ENCODE data around the gene CENPW.

CENPW gene

DNA sequence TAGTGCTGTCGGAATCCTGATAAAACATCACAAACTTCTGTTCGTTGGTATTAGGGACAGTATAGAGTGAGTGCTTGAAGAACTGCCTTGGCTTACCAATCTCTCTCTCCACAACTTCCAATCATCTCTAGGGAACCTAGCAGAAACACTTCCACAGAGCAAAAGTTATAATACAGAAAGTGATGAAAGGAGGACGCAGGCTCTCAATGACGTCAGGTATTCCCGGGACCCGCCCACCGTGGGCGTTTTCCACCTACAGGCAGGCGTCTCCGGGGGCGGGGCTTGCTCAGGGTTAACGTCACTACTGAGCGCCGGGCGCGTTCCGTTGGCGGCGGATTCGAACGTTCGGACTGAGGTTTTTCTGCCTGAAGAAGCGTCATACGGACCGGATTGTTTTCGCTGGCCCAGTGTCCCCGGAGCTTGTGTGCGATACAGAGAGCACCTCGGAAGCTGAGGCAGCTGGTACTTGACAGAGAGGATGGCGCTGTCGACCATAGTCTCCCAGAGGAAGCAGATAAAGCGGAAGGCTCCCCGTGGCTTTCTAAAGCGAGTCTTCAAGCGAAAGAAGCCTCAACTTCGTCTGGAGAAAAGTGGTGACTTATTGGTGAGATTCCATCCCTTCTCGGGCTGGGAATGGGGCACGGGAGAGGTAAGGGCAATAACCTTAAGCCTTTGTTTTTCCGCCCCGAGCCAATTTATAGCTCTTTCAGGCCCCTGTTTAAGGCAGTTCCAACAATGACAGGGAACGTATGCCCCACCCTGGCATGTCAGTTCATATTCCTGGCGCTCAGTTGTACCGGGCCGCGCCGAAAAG lies at the start of gene CENPW:
Gene CENPW (plus strand): TSS at position 320 of the 814 bp plus-strand sequence. CDS start 159 bp downstream, at position 479.
- DNase-seq, result peak; percentile 92 to 97

DNA sequence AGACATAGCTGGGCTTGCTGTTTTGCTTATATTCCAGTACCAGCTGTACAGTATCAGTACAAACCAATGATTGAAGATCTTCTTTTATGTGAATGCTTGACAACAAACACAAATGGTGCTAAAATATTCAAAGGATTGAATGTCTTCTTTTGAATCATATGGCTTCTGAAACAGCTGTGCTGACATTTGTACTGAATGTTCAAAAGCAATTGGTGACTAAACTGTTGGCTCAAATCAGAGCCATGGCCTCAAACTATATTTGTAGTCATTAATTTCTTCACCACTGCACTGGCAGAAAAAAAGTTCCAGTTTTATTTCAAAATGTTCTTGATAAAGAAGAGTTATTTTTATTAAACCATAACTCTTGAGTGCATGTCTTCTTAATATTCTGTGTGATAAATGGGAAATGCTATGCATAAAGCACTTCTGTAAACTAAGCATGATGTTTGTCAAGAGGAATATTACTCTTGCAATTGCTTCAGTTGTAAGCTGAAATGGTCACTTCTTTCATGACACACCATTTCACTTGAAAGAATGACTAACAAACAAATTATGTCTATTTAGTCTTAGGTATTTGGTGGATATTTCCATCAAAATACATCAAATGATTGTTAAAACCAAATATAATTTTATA lies 45.9 kb upstream of the CENPW start:
- no peak for DNase-seq

- no peak for DNase-seq
These were observed 39.8 kb upstream of the CENPW start for GRCh38 chr6:126300126-126300525.

GRCh38 chr6:126300735-126301134 lies 39.2 kb upstream of the CENPW start:
- no peak for DNase-seq

GRCh38 chr6:126302191-126302590 lies 37.7 kb upstream of the CENPW start:
- no peak for DNase-seq

DNA sequence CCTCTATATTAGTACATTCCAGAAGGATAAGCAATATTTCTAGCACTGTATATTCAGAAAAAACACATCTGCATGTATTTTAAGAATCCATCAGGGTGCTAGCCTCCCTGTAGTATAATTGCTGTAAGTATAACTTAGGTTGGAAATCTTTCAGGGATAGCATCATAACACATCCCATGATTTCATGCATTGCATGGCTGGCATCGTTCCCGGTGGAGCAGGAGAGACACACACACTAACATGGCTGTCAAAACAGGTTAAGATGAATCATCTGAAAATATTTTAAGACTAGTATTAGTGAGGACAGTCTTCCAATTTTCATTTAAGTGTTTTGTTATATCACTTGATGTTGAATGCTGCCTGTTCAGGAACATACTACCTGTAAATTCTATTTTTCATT lies 32.1 kb upstream of the CENPW start:
- no peak for DNase-seq

- no peak for DNase-seq
These were observed 31.6 kb upstream of the CENPW start for GRCh38 chr6:126308362-126308761.

DNA sequence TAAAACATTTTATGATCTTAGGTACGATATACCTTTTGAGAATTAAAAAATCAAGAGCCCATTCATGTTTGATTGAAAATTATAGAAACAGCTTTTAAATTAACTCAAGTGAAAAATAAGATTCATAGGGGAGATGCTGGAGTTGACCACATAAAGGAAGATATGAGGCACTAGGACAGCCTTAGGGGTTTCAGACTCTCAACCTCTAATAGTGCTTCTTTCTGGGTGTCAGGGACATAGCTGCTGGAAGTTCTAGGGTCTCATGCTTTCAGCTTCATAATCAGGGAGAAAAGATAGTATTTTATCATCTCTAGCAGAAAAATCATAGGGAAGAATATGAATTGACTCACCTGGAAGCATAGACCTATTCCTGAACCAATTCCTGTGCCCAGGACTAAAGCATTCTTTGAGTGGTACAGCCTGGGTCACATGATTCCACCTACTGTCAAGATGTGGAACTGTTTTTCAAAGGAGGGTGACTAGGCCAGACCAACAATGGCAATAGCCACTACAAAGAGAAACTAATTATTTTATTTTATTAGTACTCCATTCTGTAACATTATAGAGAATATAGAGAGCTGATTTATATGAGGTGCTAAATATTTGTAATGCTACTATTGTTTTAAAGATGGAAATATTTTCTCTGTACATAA lies 27.8 kb upstream of the CENPW start:
- no peak for DNase-seq

- no peak for DNase-seq
These were observed 26.0 kb upstream of the CENPW start for GRCh38 chr6:126313941-126314340.

DNA sequence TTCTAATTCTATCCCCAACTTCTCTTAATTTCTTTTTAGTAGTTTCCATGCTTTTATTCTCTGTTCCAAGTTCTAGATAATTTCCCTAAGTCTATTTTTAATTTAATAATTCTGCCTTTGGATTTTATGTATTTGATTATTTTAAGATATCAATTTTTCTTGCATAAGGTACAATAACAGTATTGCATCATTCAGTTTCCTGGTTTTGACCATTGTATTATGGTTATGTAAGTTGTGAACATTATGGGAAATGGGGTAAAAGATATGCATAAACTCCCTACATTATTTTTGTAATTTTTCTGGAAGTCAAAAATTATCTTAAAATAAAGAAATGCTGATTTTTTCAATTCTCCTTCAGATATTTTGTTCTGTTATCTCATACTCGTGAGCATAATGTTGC lies 21.1 kb upstream of the CENPW start:
- DNase-seq, result no peak

DNA sequence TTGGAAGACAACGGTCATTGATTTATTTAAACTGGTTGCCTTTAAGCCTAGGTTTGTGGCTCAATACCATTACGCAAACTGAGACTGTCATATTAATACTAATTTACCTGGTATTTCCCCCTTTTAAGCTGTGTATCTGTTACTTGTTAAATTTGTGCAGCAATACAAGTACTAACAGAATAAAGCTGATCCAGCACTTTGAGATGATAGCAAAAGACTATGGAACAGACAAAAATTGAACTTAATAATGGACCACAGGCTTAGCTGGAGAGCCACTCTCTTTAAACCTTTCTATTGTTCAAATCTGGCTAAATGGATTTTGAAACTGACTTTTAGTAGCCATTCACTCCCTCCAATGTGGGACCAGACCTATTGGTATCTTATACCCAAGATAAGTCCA lies 6.2 kb upstream of the CENPW start:
- no peak for DNase-seq

DNA sequence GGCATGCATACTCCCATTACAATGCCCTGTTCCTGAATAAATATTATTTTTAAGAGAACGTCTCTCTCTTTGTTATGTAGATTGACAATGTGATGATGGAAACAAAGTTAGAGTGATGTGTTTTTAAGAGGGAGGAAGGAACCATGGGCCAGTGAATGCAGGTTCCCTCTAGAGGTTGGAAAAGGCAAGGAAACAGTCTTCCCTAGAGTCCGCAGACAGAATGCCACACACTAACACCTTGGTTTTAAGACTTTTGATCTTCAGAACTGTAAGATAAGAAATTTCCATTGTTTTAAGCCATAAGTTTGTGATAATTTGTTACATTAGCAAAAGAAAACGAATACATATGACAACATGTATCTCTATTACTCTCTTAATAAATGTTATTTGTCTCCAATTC lies 4.7 kb upstream of the CENPW start:
- DNase-seq, result no peak

DNA sequence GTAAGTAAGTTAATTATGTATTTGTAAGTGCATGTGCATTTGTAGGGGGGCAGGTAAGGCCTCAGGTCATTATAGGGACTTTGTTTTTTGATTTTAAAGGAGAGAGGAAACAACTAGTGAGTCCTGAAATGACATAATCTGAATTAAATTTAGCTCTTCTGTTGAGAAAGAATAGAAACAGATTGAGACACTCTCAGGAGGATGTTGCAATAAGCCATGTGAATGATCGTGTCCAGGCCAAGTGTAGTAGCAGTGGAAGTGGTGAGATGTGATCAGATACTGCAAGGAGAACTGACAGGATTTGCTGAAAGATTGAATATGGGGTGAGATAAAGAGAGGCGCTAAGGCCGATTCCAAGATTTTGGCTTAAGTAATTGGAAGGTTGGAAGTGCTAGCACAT lies 2.6 kb upstream of the CENPW start:
- no peak for DNase-seq

DNA sequence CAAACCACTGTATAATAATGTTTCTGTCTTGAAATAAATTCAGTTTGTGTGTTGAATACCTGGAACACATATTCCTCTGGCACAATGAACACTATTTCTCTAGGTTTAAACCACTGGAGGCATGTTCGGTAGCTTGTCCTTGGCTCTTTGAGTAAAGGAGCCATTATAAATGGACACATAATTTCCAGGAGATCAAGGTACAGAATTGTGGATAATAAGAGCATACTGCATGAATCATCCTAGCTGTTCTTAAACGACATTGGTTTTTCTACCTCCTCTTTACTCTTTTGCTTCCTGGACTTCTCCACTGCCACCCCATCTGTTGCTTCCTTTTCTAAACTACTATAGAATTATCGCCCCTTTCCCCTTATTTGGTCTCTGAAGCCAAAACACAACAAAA lies 1.2 kb downstream of the CENPW start:
- no peak for DNase-seq

GRCh38 chr6:126344181-126344580 lies 4.3 kb downstream of the CENPW start:
- no peak for DNase-seq

DNA sequence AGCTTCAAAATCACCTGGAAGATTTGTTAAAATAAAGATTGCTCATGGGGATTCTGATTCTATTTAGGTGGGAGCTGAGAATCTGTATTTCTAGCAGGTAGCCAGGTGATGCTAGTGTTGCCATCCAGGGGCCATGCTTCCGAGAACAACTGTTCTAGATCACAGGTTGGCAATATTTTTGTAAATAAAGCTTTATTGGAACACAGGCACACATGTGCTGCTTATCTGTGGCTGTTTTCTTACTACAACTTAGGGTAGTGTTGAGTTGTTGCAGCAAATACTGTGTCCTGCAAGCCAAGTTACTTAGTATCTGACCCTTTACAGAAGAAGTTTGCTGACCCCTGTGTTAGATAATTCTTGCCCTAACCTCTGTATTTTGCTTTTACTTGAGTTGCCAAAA lies 12.0 kb downstream of the CENPW start:
- no peak for DNase-seq

DNA sequence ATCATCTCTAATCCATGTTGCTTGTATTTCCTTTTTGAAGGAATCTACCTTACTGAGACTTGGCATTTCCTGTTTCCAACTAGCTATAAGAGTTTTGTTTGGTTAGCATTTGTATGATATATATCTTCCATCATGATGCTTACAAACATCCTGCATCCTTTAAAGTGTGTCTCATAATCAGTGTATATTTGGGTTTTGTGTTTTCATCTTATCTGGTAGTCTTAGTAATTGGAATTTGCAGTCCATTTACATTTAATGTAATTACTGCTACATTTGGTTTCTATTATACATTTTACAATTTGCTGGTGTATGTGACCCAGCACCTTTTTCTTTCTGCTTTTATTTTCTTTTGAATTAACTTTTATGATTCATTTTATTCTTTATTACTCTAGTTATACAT lies 12.6 kb downstream of the CENPW start:
- no peak for DNase-seq

DNA sequence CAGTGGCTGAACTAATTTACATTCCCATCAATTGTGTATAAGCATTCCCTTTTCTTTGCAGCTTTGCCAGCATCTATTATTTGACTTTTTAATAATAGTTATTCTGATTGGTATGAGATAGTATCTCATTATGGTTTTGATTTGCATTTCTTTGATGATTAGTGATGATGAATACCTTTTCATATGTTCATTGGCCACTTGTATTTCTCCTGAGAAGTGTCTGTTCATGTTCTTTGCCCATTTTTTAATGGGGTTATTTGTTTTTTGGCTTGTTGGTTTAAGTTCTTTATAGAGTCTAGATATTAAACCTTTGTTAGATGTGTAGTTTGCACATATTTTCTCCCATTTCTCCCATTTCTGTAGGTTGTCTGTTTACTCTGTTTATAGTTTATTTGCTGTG lies 16.6 kb downstream of the CENPW start:
- no peak for DNase-seq

GRCh38 chr6:126359936-126360537 lies 20.1 kb downstream of the CENPW start:
- no peak for DNase-seq

DNA sequence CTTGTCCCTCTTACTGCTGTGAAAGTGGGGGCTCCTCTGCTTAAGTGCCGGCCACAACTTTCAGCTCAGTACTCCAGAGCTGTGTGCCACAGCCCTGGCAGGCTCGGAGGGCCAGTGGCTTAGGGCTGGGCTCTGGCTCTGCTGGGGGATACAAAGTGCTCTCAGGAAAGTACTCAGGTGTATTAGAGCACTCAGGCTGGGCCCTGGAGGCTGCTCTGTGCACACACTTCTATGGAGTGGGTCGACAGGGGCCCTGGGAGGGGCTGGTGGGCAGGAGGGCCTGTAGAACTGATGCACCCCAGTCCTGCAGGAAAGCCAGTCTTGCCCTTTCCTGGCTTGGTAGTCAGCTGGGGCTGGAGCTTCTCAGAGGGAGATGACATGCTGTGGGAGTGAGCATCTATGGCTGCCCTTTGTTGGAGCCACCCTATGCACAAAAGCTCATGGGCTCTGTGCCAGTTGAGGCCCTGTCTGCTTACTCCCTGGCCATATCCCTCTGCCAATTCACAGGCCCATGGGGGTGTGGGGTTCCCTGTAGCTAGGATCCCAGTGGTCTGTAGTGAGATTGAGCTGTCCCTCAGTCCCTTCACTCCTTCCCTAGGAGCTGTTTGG lies 22.0 kb downstream of the CENPW start:
- no peak for DNase-seq

- no peak for DNase-seq
These were observed 27.9 kb downstream of the CENPW start for GRCh38 chr6:126367849-126368248.

- no peak for DNase-seq
These were observed 32.7 kb downstream of the CENPW start for GRCh38 chr6:126372626-126373025.

- no peak for DNase-seq
These were observed 33.4 kb downstream of the CENPW start for GRCh38 chr6:126373344-126373743.

Measured in stimulated activated CD4-positive, alpha-beta T cell treated with anti-CD3 and anti-CD28 coated beads, Interleukin-4, amount 100 ng/mL, for 4 hours (primary cell).